HG03565 (cell line): Measurements from ENCODE around the gene ENOX1.
"Not testable (repeated sequence)": the region's sequence is repeated elsewhere in the genome, so short reads cannot be mapped to it uniquely, and the experiment has no call there.

Source experiments
- ATAC-seq: cut with Tn5 transposase; IDR thresholded peaks from one replicate; pipeline ENCODE4 v1.9.1; 2021; ENCODE audit warnings: mild to moderate bottlenecking, moderate library complexity; ENCODE audit not compliant: unreplicated experiment

ENOX1 gene

GRCh38 chr13:43441899-43442499, 344.8 kb downstream of the ENOX1 start:
- no peak for ATAC-seq

- ATAC-seq, result no peak
Observed at GRCh38 chr13:43441464-43441863, 345.3 kb downstream of the ENOX1 start.

- no peak for ATAC-seq
Observed at GRCh38 chr13:43434191-43434590, 352.6 kb downstream of the ENOX1 start.

- ATAC-seq, result no peak
Observed at GRCh38 chr13:43433691-43434141, 353.1 kb downstream of the ENOX1 start.

- ATAC-seq, result no peak
Observed at GRCh38 chr13:43432958-43433357, 353.8 kb downstream of the ENOX1 start.

- ATAC-seq, result no peak
Observed at GRCh38 chr13:43431841-43432240, 354.9 kb downstream of the ENOX1 start.

- no peak for ATAC-seq
Observed at GRCh38 chr13:43431290-43431716, 355.5 kb downstream of the ENOX1 start.

- ATAC-seq, result no peak
Observed at GRCh38 chr13:43428545-43429296, 358.1 kb downstream of the ENOX1 start.

- no peak for ATAC-seq
Observed at GRCh38 chr13:43426355-43426754, 360.4 kb downstream of the ENOX1 start.

- ATAC-seq, result no peak
Observed at GRCh38 chr13:43425234-43425633, 361.5 kb downstream of the ENOX1 start.

- no peak for ATAC-seq
Observed at GRCh38 chr13:43424412-43424811, 362.4 kb downstream of the ENOX1 start.

- ATAC-seq, result no peak
Observed at GRCh38 chr13:43422116-43422515, 364.7 kb downstream of the ENOX1 start.

GRCh38 chr13:43416842-43417241, 369.9 kb downstream of the ENOX1 start:
- ATAC-seq, result not testable (repeated sequence)

GRCh38 chr13:43416408-43416807, 370.4 kb downstream of the ENOX1 start:
- not testable (repeated sequence) for ATAC-seq

- ATAC-seq, result not testable (repeated sequence)
Observed at GRCh38 chr13:43415903-43416391, 370.8 kb downstream of the ENOX1 start.

- ATAC-seq, result no peak
Observed at GRCh38 chr13:43414111-43414510, 372.7 kb downstream of the ENOX1 start.

GRCh38 chr13:43411741-43412140, 375.0 kb downstream of the ENOX1 start:
- ATAC-seq, result no peak

- ATAC-seq, result no peak
Observed at GRCh38 chr13:43411211-43411610, 375.6 kb downstream of the ENOX1 start.

GRCh38 chr13:43408274-43408673, 378.5 kb downstream of the ENOX1 start:
- ATAC-seq, result no peak

GRCh38 chr13:43407023-43407581, 379.7 kb downstream of the ENOX1 start:
- ATAC-seq, result no peak

GRCh38 chr13:43405457-43405856, 381.3 kb downstream of the ENOX1 start:
- ATAC-seq, result no peak

- no peak for ATAC-seq
Observed at GRCh38 chr13:43402380-43402779, 384.4 kb downstream of the ENOX1 start.
